Stimulated activated CD4-positive, alpha-beta T cell treated with anti-CD3 and anti-CD28 coated beads, TNF-alpha, amount 100 ng/mL, for 4 hours (primary cell): ENCODE measurements around the gene BRD8.
"Not testable (repeated sequence)": the region's sequence is repeated elsewhere in the genome, so short reads cannot be mapped to it uniquely, and the experiment has no call there.

Experiments
- DNase-seq, 3 experiments: peaks; one replicate each; pipeline ENCODE4 v3.0.0-alpha.2; 2020; ENCODE audit warnings: low read depth in 3 of 3

BRD8 gene

DNA sequence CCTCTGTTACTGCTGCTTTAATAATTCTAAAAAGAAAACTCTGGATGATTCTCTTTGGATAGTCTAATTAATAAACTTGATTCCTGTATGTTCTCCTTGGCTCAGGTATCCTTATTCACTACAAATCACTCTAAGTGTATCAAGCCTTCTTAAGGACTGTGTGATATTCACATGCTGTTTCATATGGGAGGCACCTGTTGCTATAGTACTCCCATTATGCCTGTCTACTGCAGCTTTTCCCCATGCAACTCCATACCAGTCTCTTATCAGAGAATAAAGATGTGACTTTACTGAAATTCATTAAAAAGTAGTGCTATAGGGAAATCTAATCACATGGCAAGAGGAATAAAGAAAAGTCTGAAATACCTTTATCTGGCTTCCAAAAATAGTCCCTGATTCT lies 14.7 kb downstream of the BRD8 start:
- no peak for DNase-seq

DNA sequence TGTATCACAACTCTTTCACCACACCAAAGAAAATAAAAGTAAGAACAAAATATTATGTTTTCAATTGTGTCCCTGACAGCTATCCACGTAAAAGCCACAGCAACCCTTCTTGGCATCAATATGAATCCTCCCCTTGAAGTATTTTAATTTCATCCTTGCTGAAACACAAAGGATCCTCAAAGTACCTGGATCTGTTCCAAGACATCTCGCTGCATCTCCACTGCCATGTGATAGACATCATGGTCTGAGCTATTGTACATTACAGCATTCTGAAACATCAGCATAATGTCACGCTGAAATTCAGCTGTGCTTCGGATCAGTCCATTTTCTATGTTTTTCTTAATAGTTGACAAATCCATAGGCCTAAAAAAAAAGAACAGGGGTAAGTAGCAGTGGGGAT lies 17.7 kb downstream of the BRD8 start:
- no peak for DNase-seq

- no peak for DNase-seq
Observed at GRCh38 chr5:138159666-138160065, 18.8 kb downstream of the BRD8 start.

DNA sequence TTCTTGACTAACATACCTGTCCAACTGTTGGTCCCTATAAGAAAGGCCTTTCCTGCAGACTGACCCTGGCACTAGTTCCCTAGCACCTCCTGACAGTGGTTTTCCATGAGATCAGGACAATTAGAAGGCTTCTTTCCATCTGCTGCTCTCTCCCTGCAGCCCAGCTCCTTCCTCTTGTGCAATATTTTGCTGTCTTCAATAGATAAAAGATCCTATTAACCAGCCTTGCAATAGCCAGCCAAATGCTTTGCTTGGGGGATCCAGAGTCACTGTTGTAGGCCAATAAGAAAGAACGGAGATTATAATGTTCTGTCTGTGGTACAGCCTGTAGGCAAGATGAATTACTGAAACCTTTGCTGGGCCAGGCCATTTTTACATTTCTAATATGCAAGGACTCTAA lies 20.8 kb downstream of the BRD8 start:
- DNase-seq, result no peak

DNA sequence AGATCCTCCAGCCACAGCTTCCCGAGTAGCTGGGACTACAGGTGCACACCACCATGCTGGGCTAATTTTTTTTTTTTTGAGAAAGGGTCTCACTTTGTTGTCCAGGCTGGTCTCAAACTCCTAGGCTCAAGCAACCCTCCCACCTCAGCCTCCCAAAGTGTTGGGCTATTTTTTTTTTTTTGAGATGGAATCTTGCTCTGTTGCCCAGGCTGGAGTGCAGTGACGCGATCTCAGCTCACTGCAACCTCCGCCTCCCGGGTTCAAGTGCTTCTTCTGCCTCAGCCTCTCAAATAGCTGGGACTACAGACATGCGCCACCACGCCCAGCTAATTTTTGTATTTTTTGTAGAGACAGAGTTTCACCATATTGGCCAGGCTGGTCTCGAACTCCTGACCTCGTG lies 22.5 kb downstream of the BRD8 start:
- not testable (repeated sequence) for DNase-seq

DNA sequence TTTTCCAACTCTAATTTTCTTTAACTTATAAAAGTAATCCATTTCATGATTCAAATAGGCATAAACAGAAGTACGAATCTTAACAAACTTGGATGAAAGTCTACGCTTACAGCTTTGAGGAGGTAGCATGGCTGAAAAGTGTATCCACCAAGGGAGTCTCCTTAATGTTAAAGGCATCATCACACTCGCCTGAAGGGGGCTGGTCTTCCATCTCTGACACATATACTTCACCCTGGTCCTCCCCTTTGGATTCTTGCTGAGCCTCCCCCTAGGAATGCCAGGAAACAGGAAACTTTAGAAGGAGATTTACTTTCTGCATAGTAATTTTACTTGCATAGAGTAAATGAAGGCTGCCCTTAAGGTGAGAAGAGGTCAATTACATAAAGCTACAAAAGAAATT lies 28.9 kb downstream of the BRD8 start:
- DNase-seq, result no peak

DNA sequence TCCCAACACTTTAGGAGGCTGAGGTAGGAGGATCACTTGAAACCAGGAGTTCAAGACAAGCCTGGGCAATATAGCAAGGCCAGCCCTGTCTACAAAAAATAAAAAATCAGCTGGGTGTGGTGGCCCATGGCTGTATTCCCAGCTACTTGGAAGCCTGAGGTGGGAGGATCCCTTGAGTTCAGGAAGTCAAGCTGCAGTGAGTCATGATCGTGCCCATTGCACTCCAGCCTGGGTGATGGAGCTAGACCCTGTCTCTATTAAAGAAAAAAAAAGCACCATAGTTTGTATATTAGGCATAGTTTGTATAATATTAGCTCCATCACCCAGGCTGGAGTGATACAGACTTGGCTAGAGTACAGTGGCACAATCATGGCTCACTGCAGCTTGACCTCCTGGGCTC lies 29.6 kb downstream of the BRD8 start:
- DNase-seq, result no peak

DNA sequence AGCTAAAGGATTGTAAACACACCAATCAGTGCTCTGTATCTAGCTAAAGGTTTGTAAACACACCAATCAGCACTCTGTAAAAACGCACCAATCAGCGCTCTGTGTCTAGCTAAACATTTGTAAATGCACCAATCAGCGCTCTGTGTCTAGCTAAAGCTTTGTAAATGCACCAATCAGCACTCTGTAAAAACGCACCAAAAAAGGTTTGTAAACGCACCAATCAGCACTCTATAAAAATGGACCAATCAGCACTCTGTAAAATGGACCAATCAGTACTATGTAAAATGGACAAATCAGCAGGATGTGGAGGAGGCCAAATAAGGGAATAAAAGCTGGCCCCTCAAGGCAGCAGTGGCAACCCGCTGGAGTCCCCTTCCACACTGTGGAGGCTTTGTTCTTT lies 34.9 kb downstream of the BRD8 start:
- DNase-seq, result not testable (repeated sequence)

DNA sequence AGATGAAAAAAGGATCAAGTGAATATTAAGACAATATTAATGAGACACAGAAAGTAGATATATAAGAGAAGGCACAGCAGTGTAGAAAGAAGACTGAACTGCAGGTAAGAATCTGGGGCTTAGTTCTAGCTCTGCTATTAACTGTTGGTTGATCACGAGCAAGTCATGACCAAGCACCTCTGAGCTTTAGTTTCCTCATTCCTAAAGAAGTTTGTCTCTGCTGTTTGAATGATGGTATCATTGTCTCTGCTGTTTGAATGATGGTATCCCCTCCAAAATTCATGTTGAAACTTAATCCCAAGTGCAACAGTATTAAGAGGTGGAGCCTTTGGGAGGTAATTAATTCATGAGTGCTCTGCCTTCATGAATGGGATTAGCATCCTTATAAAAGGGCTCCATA lies 36.7 kb downstream of the BRD8 start:
- no peak for DNase-seq

DNA sequence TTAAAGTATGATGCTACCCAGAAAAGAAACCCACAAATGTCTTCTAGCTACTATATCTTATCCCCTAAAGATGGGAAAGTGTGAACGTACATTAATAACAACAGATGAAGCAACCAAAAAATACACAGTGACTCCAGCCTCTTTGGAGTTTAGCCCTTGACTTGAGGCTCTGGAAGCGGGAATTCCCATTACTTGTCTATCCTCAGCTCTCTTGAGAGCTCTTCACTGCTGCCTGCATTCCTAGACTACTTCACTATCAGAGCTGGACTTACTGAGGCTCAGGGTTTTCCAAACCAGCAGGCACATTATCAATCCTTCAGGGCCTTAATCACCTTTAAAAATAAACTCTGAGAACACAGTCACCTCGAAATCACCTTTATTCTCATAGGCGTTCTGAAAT lies 38.2 kb downstream of the BRD8 start:
- DNase-seq, result no peak

DNA sequence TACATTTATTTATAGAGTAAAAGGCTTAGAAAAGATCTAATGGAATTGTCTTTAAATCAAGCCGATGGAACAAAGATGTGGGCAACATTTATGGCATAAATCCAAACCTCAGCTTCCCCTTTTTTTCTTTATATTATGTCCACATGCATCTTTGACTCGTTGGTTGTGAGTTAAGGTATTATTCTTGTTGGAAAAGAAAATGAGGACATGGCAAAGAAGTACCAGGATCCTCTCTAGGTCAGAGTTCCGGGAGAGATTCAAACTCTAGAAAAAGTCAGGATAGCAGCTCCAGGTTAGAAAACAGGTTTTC lies 38.7 kb downstream of the BRD8 start:
- no peak for DNase-seq

DNA sequence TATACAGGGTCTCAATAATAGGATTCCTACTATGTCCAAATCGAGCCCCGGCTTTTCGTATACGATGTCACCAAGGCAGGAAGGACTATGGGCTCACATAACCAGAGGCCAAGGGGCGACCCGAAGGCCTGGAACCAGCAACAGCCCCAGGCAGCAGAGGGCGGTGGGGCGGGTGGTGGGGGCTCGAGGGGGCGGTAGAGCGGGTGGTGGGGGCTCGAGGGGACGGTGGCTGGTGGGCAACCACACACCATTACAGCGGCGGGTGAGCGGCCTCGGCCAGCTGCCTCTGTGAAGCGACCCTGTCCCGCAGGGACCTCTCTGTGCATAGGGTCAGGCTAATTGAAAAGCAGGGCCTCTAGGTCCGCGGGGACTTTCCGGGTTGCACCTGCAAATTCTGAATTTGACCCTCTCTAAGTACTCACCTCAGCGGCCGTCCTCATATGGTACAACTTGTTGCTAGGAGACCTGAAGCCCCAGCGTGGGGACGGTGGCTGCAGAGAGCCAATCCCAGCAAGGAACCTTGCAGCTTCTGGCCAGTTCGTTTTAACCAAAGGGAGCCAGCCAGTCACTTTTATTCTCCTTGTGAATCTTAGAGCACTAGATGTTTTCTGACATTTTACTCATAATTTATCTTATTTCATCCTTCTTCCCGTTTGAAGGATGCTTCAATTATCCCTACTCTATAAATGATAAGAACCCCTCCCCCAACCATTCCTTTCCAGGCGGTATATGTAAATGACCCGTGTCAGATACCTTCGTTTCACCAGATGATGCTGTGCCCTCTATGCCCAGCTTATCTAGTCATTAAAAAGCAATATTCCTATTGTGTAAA lies 39.3 kb downstream of the BRD8 start, which contains the start of gene NME5:
Gene NME5 (minus strand): TSS at position 480 of the 832 bp plus-strand sequence. CDS start 648 bp downstream, outside the sequence.
- no peak for DNase-seq

GRCh38 chr5:138132543-138132942 lies 45.9 kb downstream of the BRD8 start:
- DNase-seq, result no peak

- no peak for DNase-seq
Observed at GRCh38 chr5:138129347-138129746, 49.1 kb downstream of the BRD8 start.

GRCh38 chr5:138128334-138128733 lies 50.1 kb downstream of the BRD8 start:
- DNase-seq, result no peak

GRCh38 chr5:138115254-138115653 lies 63.2 kb downstream of the BRD8 start:
- DNase-seq, result no peak

DNA sequence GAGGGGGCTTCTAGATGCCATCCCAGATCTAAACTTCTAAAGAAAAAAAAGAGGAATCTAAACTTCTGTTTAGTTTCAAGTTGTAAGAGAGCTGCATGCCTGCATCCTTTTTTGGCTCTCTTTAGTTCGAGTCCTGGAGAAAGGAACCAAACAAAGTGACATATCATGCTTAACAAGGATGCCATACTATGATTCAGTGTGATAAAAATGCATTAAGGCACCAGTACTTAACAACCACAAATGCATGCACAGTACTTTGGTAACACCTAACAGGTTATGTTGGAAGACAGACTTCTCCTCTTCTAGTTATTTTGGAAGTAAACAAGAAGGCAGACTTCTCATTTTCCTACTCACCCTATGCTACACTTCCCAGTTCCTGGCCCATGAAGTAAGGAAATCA lies 66.5 kb downstream of the BRD8 start:
- DNase-seq, result no peak

GRCh38 chr5:138111181-138111580 lies 67.2 kb downstream of the BRD8 start:
- DNase-seq, result no peak

- DNase-seq, result no peak
Observed at GRCh38 chr5:138110266-138110963, 68.0 kb downstream of the BRD8 start.

GRCh38 chr5:138109463-138110265 lies 68.8 kb downstream of the BRD8 start:
- no peak for DNase-seq

DNA sequence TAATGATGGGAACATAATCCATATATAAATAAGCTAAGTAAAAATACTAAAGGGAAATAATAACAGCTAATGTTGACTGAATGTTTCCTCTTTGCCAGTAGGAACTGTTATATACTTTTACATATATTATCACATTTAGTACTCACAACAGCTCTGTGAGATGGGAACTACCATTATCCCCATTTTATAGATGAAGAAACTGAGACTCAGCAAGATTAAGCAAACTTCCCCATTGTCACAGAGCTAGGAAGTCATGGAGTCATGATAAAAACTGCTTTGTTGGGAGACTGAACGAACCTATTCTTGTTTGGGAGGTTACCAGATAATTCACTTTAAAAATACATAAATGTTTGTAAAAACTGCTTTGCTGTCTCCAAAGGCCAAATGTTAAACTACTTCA lies 71.2 kb downstream of the BRD8 start:
- no peak for DNase-seq

GRCh38 chr5:138105709-138106108 lies 72.7 kb downstream of the BRD8 start:
- no peak for DNase-seq

GRCh38 chr5:138103319-138103637 lies 75.2 kb downstream of the BRD8 start:
- no peak for DNase-seq
